Astrocyte of the spinal cord (primary cell): ENCODE measurements around the gene POLR3GL.
"Not testable (repeated sequence)": the region's sequence is repeated elsewhere in the genome, so short reads cannot be mapped to it uniquely, and the experiment has no call there.

Experiments used
- DNase-seq: peaks from one replicate; pipeline ENCODE4 v3.0.0; 2011; ENCODE audit warnings: low read depth, low spot score
- H3K4me3 ChIP-seq: 2 replicates; pipeline ENCODE4 v1.5.1; 2011; ENCODE audit warnings: low read depth, mild to moderate bottlenecking, low read length, moderate library complexity
- CTCF ChIP-seq: IDR thresholded peaks from 2 replicates; pipeline ENCODE4 v1.5.1; 2012; ENCODE audit warnings: low read depth, mild to moderate bottlenecking, low read length, inconsistent platforms
- in situ Hi-C: cut with HindIII; loops from 2 replicates; pipeline ENCODE4 v1.10.0; 2017; ENCODE audit warnings: low sequenced_read_pairs

Gene POLR3GL

GRCh38 chr1:145922266-145922665 lies 42.2 kb upstream of the POLR3GL start:
- no peak overlapping the region for H3K4me3 ChIP-seq
- DNase-seq, result no peak
- in situ Hi-C loops, result no loop called here
- TF ChIP-seq CTCF, result no peak

GRCh38 chr1:145926686-145927062 lies 37.8 kb upstream of the POLR3GL start:
- TF ChIP-seq CTCF, result no peak
- DNase-seq, result peak; percentile 12
- H3K4me3 ChIP-seq, result peak overlapping the region; percentile 84
- in situ Hi-C loops, result no loop called here

- peak; percentile 99 for DNase-seq
- in situ Hi-C loops, result no loop called here
- H3K4me3 ChIP-seq, result peak within 1 kb of the TSS; percentile 84
- TF ChIP-seq CTCF, result peak; percentile 71
Measured at GRCh38 chr1:145927063-145927886, 37.2 kb upstream of the POLR3GL start, which contains the start of gene RBM8A. Gene RBM8A (minus strand): TSS chr1:145927484. CDS start chr1:145927426, 58 bp downstream.

GRCh38 chr1:145927916-145928643 lies 36.4 kb upstream of the POLR3GL start:
- DNase-seq, result no peak
- no peak for TF ChIP-seq CTCF
- H3K4me3 ChIP-seq, result peak overlapping the region; percentile 84
- in situ Hi-C loops, result no loop called here

GRCh38 chr1:145932522-145933009 lies 31.9 kb upstream of the POLR3GL start:
- in situ Hi-C loops, DNase-seq: not testable (repeated sequence)

GRCh38 chr1:145935708-145936107 lies 28.8 kb upstream of the POLR3GL start:
- in situ Hi-C loops, result no loop called here
- no peak overlapping the region for H3K4me3 ChIP-seq
- TF ChIP-seq CTCF, result no peak
- no peak for DNase-seq

More at GRCh38 chr1:145932522-145933009, 31.9 kb upstream of the POLR3GL start:
- not testable (repeated sequence) for H3K4me3 ChIP-seq

- TF ChIP-seq CTCF, result no peak
- no peak overlapping the region for H3K4me3 ChIP-seq
- in situ Hi-C loops, result no loop called here
- DNase-seq, result no peak
Measured at GRCh38 chr1:145936247-145936646, 28.2 kb upstream of the POLR3GL start.
